NCI-H2029 (cell line): ENCODE results near the gene RPL13.
"Not testable (repeated sequence)": the region's sequence is repeated elsewhere in the genome, so short reads cannot be mapped to it uniquely, and the experiment has no call there.

Experiments used
- DNase-seq: peaks from one replicate; lab custom pipeline; 2025; lab: John Stamatoyannopoulos, UW

RPL13 gene

GRCh38 chr16:89577055-89577759, 16.7 kb downstream of the RPL13 start:
- DNase-seq, result no peak

- DNase-seq, result no peak
Measured at GRCh38 chr16:89579351-89579750, 18.9 kb downstream of the RPL13 start.

GRCh38 chr16:89581045-89581695, 20.7 kb downstream of the RPL13 start:
- no peak for DNase-seq

GRCh38 chr16:89581861-89582563, 21.5 kb downstream of the RPL13 start:
- peak; percentile 82 for DNase-seq

- no peak for DNase-seq
Measured at GRCh38 chr16:89582614-89583196, 22.2 kb downstream of the RPL13 start.

GRCh38 chr16:89583197-89583894, 22.9 kb downstream of the RPL13 start:
- no peak for DNase-seq

GRCh38 chr16:89583895-89584644, 23.6 kb downstream of the RPL13 start:
- DNase-seq, result no peak

- no peak for DNase-seq
Measured at GRCh38 chr16:89584768-89585549, 24.5 kb downstream of the RPL13 start.

GRCh38 chr16:89586218-89586617, 25.7 kb downstream of the RPL13 start:
- DNase-seq, result no peak

GRCh38 chr16:89586853-89587252, 26.4 kb downstream of the RPL13 start:
- peak; percentile 58 for DNase-seq

GRCh38 chr16:89587676-89588075, 27.2 kb downstream of the RPL13 start:
- not testable (repeated sequence) for DNase-seq

- DNase-seq, result no peak
Measured at GRCh38 chr16:89588413-89589109, 28.1 kb downstream of the RPL13 start.

- DNase-seq, result no peak
Measured at GRCh38 chr16:89589241-89589926, 28.9 kb downstream of the RPL13 start.

GRCh38 chr16:89593841-89594240, 33.4 kb downstream of the RPL13 start:
- DNase-seq, result no peak

GRCh38 chr16:89595330-89596060, 35.0 kb downstream of the RPL13 start:
- DNase-seq, result no peak

- no peak for DNase-seq
Measured at GRCh38 chr16:89596061-89596689, 35.7 kb downstream of the RPL13 start.

- no peak for DNase-seq
Measured at GRCh38 chr16:89596957-89597649, 36.6 kb downstream of the RPL13 start.

GRCh38 chr16:89598199-89598598, 37.7 kb downstream of the RPL13 start:
- DNase-seq, result no peak
